ENCODE measurements around the gene SPAG16.

DNA sequence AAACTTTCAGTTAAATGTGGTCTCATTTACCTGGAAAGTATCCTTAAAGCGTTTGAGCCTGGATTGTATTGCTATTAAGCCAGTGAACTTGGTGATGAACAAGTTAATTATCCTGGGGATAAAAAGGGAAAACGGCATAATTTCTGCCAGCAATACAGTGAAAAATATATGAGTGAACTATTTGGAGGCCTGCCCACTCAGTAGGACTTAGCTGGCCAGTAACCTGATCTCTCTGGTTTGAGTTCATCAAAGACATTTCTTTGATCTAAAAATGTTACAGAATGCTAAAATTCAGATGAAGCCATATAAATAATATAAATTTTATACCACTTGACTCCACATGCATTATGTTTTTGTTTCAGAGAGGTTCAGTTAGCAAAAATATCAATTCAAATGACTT, 885.5 kb downstream of the SPAG16 start:
- TF ChIP-seq POLR2A (IDR thresholded peaks at IDR 0.05; ENCODE audit: low read length) (no peak), SREBF2 (IDR thresholded peaks at IDR 0.05) (no peak), RAD21 (conservative IDR thresholded peaks at IDR 0.05 in 1 of 2, IDR thresholded peaks at IDR 0.05 in 1 of 2) (no peak), FOSL2 (IDR thresholded peaks at IDR 0.05) (no peak), FOSL2 (CRISPR knock-in tag; IDR thresholded peaks at IDR 0.05) (no peak), JUN (IDR thresholded peaks at IDR 0.05) (no peak), EP300 (IDR thresholded peaks at IDR 0.05) (no peak), KDM5A (IDR thresholded peaks at IDR 0.05) (no peak), MYC (IDR thresholded peaks at IDR 0.05; ENCODE audit: borderline replicate concordance, low read length) (no peak)
- TF ChIP-seq, protein P1, sequence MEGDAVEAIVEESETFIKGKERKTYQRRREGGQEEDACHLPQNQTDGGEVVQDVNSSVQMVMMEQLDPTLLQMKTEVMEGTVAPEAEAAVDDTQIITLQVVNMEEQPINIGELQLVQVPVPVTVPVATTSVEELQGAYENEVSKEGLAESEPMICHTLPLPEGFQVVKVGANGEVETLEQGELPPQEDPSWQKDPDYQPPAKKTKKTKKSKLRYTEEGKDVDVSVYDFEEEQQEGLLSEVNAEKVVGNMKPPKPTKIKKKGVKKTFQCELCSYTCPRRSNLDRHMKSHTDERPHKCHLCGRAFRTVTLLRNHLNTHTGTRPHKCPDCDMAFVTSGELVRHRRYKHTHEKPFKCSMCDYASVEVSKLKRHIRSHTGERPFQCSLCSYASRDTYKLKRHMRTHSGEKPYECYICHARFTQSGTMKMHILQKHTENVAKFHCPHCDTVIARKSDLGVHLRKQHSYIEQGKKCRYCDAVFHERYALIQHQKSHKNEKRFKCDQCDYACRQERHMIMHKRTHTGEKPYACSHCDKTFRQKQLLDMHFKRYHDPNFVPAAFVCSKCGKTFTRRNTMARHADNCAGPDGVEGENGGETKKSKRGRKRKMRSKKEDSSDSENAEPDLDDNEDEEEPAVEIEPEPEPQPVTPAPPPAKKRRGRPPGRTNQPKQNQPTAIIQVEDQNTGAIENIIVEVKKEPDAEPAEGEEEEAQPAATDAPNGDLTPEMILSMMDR (IDR thresholded peaks at IDR 0.05), result no peak
- TF ChIP-seq, protein P2, sequence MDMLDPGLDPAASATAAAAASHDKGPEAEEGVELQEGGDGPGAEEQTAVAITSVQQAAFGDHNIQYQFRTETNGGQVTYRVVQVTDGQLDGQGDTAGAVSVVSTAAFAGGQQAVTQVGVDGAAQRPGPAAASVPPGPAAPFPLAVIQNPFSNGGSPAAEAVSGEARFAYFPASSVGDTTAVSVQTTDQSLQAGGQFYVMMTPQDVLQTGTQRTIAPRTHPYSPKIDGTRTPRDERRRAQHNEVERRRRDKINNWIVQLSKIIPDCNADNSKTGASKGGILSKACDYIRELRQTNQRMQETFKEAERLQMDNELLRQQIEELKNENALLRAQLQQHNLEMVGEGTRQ (IDR thresholded peaks at IDR 0.05), result no peak
- TF ChIP-seq, protein P3, sequence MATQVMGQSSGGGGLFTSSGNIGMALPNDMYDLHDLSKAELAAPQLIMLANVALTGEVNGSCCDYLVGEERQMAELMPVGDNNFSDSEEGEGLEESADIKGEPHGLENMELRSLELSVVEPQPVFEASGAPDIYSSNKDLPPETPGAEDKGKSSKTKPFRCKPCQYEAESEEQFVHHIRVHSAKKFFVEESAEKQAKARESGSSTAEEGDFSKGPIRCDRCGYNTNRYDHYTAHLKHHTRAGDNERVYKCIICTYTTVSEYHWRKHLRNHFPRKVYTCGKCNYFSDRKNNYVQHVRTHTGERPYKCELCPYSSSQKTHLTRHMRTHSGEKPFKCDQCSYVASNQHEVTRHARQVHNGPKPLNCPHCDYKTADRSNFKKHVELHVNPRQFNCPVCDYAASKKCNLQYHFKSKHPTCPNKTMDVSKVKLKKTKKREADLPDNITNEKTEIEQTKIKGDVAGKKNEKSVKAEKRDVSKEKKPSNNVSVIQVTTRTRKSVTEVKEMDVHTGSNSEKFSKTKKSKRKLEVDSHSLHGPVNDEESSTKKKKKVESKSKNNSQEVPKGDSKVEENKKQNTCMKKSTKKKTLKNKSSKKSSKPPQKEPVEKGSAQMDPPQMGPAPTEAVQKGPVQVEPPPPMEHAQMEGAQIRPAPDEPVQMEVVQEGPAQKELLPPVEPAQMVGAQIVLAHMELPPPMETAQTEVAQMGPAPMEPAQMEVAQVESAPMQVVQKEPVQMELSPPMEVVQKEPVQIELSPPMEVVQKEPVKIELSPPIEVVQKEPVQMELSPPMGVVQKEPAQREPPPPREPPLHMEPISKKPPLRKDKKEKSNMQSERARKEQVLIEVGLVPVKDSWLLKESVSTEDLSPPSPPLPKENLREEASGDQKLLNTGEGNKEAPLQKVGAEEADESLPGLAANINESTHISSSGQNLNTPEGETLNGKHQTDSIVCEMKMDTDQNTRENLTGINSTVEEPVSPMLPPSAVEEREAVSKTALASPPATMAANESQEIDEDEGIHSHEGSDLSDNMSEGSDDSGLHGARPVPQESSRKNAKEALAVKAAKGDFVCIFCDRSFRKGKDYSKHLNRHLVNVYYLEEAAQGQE (IDR thresholded peaks at IDR 0.05), result no peak

Data from A549 (cell line).